Skin epidermis (tissue), 12 donors: ENCODE measurements around the gene KCNIP1.
"Not testable (repeated sequence)": the region's sequence is repeated elsewhere in the genome, so short reads cannot be mapped to it uniquely, and the experiment has no call there.

Experiments
- H3K27ac ChIP-seq, 21 experiments: fragments of 200-600 bp; sonication (generic) in 11 of 21; one replicate each; pipeline ENCODE4 v1.5.0; 2020; ENCODE audit warnings: mild to moderate bottlenecking in 3 of 21, inconsistent platforms in 2 of 21, moderate library complexity in 2 of 21
- H3K4me3 ChIP-seq, 7 experiments: fragments of 200-600 bp; sonication (generic) in 2 of 7; one replicate each; pipeline ENCODE4 v1.5.0; 2020; ENCODE audit warnings: inconsistent platforms in 2 of 7, mild to moderate bottlenecking in 2 of 7, moderate library complexity in 1 of 7

Gene KCNIP1

GRCh38 chr5:170528976-170529375, 25.2 kb downstream of the KCNIP1 start:
- Histone ChIP-seq H3K27ac (no peak overlapping the region), H3K4me3 (no peak overlapping the region)

GRCh38 chr5:170532935-170533334, 29.1 kb downstream of the KCNIP1 start:
- no peak overlapping the region for H3K4me3 ChIP-seq

GRCh38 chr5:170533383-170533782, 29.6 kb downstream of the KCNIP1 start:
- Histone ChIP-seq H3K4me3 (no peak overlapping the region), H3K27ac (no peak overlapping the region)

More at GRCh38 chr5:170532935-170533334, 29.1 kb downstream of the KCNIP1 start:
- no peak overlapping the region for H3K27ac ChIP-seq

GRCh38 chr5:170534177-170534576, 30.4 kb downstream of the KCNIP1 start:
- Histone ChIP-seq H3K4me3 (no peak overlapping the region), H3K27ac (no peak overlapping the region)

GRCh38 chr5:170534941-170535340, 31.1 kb downstream of the KCNIP1 start:
- Histone ChIP-seq H3K27ac (no peak overlapping the region), H3K4me3 (no peak overlapping the region)

GRCh38 chr5:170536525-170536924, 32.7 kb downstream of the KCNIP1 start:
- Histone ChIP-seq H3K4me3 (no peak overlapping the region), H3K27ac (no peak overlapping the region)

- Histone ChIP-seq H3K4me3 (no peak overlapping the region), H3K27ac (no peak overlapping the region)
Measured at GRCh38 chr5:170537451-170538095, 33.8 kb downstream of the KCNIP1 start.

- Histone ChIP-seq H3K27ac (no peak overlapping the region), H3K4me3 (no peak overlapping the region)
Measured at GRCh38 chr5:170538096-170538465, 34.3 kb downstream of the KCNIP1 start.

GRCh38 chr5:170538696-170539586, 35.1 kb downstream of the KCNIP1 start:
- H3K27ac ChIP-seq, result no peak overlapping the region
- H3K4me3 ChIP-seq, result no peak overlapping the region

- H3K27ac ChIP-seq, result no peak overlapping the region
- H3K4me3 ChIP-seq, result no peak overlapping the region
Measured at GRCh38 chr5:170540271-170540670, 36.5 kb downstream of the KCNIP1 start.

- H3K27ac ChIP-seq, result no peak overlapping the region
Measured at GRCh38 chr5:170541146-170541769, 37.4 kb downstream of the KCNIP1 start.

GRCh38 chr5:170542691-170543293, 39.0 kb downstream of the KCNIP1 start:
- H3K4me3 ChIP-seq, result no peak overlapping the region
- no peak overlapping the region for H3K27ac ChIP-seq

More at GRCh38 chr5:170541146-170541769, 37.4 kb downstream of the KCNIP1 start:
- H3K4me3 ChIP-seq, result no peak overlapping the region

- Histone ChIP-seq H3K27ac (no peak overlapping the region), H3K4me3 (no peak overlapping the region)
Measured at GRCh38 chr5:170545313-170545712, 41.5 kb downstream of the KCNIP1 start.

GRCh38 chr5:170545811-170546210, 42.0 kb downstream of the KCNIP1 start:
- Histone ChIP-seq H3K27ac (no peak overlapping the region), H3K4me3 (no peak overlapping the region)

GRCh38 chr5:170546282-170546681, 42.5 kb downstream of the KCNIP1 start:
- Histone ChIP-seq H3K4me3 (no peak overlapping the region), H3K27ac (no peak overlapping the region)

GRCh38 chr5:170550382-170550781, 46.6 kb downstream of the KCNIP1 start:
- H3K27ac ChIP-seq, H3K4me3 ChIP-seq: not testable (repeated sequence)

- no peak overlapping the region for H3K27ac ChIP-seq
- H3K4me3 ChIP-seq, result no peak overlapping the region
Measured at GRCh38 chr5:170551076-170551475, 47.3 kb downstream of the KCNIP1 start.

GRCh38 chr5:170551622-170552021, 47.8 kb downstream of the KCNIP1 start:
- Histone ChIP-seq H3K4me3 (no peak overlapping the region), H3K27ac (no peak overlapping the region)

GRCh38 chr5:170552621-170553115, 48.8 kb downstream of the KCNIP1 start:
- Histone ChIP-seq H3K27ac (no peak overlapping the region), H3K4me3 (no peak overlapping the region)

GRCh38 chr5:170553218-170553617, 49.4 kb downstream of the KCNIP1 start:
- Histone ChIP-seq H3K4me3 (no peak overlapping the region), H3K27ac (no peak overlapping the region)
